HL-60 (cell line): ENCODE measurements around the gene SPATA32.

Source experiments
- DNase-seq, 2 experiments: peaks; one replicate each; pipeline ENCODE4 v3.0.0-alpha.2; 2010 to 2020; ENCODE audit warnings: low read depth in 1 of 2, low spot score in 1 of 2
- H3K27ac ChIP-seq: fragments of 250-450 bp; sonication (Bioruptor Pico); replicated peaks from 2 replicates; pipeline ENCODE4 v1.5.1; 2020; ENCODE audit warnings: mild to moderate bottlenecking, moderate library complexity
- H3K27me3 ChIP-seq: fragments of 250-450 bp; sonication (Bioruptor Pico); 2 replicates; pipeline ENCODE4 v1.5.1; 2021; ENCODE audit warnings: mild to moderate bottlenecking, moderate library complexity; ENCODE audit not compliant: insufficient read depth, poor library complexity, severe bottlenecking
- H3K4me3 ChIP-seq: replicated peaks from 2 replicates; pipeline ENCODE4 v1.5.1; 2011; ENCODE audit warnings: mild to moderate bottlenecking, control low read depth, low read length; ENCODE audit not compliant: insufficient read depth
- GABPA ChIP-seq: IDR thresholded peaks from 2 replicates; pipeline ENCODE4 v1.6.1; 2012; ENCODE audit warnings: low read depth
- POLR2AphosphoS5 ChIP-seq: IDR thresholded peaks from 2 replicates; pipeline ENCODE4 v1.6.1; 2012; ENCODE audit warnings: low read depth
- SPI1 ChIP-seq: IDR thresholded peaks from 2 replicates; pipeline ENCODE4 v1.6.1; 2012; ENCODE audit warnings: low read depth, mild to moderate bottlenecking, borderline replicate concordance
- TF ChIP-seq, protein P1 (sequence below): IDR thresholded peaks from one replicate; pipeline ENCODE4 v1.5.1; 2011; ENCODE audit warnings: low read length, control low read depth, inconsistent platforms; ENCODE audit not compliant: insufficient read depth
- TF ChIP-seq, protein P2 (sequence below): IDR thresholded peaks from 2 replicates; pipeline ENCODE4 v1.6.1; 2012; ENCODE audit warnings: low read depth; ENCODE audit not compliant: insufficient replicate concordance

SPATA32 gene

DNA sequence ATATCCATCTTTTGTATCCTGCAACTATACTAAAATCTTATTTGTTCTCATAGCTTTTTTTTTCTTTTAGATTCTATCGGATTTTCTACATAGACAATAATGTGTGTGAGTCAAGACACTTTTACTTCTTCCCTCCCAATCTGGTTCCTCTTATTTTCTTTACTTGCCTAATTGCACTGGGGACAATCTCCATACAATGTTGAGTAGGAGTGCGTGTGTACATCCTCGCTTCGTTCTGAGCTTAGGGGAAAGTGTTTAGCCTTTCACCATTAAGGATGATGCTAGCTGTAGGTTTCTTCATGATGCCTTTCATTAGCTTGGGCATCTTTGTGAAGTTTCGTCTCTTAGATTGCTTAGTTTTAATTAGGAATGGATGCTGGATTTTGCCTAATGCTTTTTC is 2.9 kb downstream of the SPATA32 start:
- Histone ChIP-seq H3K27me3 (no peaks in the 10 kb centered on the region), H3K4me3 (no peak overlapping the region), H3K27ac (no peak overlapping the region)
- TF ChIP-seq, protein P1, sequence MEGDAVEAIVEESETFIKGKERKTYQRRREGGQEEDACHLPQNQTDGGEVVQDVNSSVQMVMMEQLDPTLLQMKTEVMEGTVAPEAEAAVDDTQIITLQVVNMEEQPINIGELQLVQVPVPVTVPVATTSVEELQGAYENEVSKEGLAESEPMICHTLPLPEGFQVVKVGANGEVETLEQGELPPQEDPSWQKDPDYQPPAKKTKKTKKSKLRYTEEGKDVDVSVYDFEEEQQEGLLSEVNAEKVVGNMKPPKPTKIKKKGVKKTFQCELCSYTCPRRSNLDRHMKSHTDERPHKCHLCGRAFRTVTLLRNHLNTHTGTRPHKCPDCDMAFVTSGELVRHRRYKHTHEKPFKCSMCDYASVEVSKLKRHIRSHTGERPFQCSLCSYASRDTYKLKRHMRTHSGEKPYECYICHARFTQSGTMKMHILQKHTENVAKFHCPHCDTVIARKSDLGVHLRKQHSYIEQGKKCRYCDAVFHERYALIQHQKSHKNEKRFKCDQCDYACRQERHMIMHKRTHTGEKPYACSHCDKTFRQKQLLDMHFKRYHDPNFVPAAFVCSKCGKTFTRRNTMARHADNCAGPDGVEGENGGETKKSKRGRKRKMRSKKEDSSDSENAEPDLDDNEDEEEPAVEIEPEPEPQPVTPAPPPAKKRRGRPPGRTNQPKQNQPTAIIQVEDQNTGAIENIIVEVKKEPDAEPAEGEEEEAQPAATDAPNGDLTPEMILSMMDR = no peak
- TF ChIP-seq, protein P2, sequence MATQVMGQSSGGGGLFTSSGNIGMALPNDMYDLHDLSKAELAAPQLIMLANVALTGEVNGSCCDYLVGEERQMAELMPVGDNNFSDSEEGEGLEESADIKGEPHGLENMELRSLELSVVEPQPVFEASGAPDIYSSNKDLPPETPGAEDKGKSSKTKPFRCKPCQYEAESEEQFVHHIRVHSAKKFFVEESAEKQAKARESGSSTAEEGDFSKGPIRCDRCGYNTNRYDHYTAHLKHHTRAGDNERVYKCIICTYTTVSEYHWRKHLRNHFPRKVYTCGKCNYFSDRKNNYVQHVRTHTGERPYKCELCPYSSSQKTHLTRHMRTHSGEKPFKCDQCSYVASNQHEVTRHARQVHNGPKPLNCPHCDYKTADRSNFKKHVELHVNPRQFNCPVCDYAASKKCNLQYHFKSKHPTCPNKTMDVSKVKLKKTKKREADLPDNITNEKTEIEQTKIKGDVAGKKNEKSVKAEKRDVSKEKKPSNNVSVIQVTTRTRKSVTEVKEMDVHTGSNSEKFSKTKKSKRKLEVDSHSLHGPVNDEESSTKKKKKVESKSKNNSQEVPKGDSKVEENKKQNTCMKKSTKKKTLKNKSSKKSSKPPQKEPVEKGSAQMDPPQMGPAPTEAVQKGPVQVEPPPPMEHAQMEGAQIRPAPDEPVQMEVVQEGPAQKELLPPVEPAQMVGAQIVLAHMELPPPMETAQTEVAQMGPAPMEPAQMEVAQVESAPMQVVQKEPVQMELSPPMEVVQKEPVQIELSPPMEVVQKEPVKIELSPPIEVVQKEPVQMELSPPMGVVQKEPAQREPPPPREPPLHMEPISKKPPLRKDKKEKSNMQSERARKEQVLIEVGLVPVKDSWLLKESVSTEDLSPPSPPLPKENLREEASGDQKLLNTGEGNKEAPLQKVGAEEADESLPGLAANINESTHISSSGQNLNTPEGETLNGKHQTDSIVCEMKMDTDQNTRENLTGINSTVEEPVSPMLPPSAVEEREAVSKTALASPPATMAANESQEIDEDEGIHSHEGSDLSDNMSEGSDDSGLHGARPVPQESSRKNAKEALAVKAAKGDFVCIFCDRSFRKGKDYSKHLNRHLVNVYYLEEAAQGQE = no peak
- TF ChIP-seq GABPA = no peak
- no peak for TF ChIP-seq SPI1
- TF ChIP-seq POLR2AphosphoS5 = no peak
- DNase-seq = peak in 1 of 2 experiments; percentile 25

DNA sequence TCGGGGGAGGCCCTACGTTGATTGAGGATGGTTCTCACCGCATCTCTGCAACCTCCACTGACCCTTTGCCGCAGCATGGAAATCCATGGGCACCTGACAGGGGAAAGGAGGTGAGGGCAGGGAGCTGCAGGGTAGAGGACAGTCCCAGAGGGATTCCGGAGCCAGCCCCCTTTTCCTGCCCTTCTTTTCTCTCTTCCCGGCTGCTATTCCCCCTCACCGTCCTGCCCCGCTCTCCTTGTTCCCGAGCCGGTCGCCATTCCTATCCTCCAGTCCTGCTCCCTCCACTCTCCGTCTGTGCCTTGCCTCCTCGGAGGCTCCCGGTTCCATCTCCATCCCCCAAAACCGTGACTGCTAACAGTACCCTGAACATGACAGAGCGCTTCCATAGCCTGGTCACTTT is 4.8 kb downstream of the SPATA32 start:
- Histone ChIP-seq H3K27ac (no peak overlapping the region), H3K27me3 (no peaks in the 10 kb centered on the region), H3K4me3 (no peak overlapping the region)
- TF ChIP-seq GABPA = no peak
- TF ChIP-seq POLR2AphosphoS5 = no peak
- TF ChIP-seq, protein P2 = no peak
- no peak for TF ChIP-seq SPI1
- TF ChIP-seq, protein P1 = no peak
- no peak for DNase-seq

DNA sequence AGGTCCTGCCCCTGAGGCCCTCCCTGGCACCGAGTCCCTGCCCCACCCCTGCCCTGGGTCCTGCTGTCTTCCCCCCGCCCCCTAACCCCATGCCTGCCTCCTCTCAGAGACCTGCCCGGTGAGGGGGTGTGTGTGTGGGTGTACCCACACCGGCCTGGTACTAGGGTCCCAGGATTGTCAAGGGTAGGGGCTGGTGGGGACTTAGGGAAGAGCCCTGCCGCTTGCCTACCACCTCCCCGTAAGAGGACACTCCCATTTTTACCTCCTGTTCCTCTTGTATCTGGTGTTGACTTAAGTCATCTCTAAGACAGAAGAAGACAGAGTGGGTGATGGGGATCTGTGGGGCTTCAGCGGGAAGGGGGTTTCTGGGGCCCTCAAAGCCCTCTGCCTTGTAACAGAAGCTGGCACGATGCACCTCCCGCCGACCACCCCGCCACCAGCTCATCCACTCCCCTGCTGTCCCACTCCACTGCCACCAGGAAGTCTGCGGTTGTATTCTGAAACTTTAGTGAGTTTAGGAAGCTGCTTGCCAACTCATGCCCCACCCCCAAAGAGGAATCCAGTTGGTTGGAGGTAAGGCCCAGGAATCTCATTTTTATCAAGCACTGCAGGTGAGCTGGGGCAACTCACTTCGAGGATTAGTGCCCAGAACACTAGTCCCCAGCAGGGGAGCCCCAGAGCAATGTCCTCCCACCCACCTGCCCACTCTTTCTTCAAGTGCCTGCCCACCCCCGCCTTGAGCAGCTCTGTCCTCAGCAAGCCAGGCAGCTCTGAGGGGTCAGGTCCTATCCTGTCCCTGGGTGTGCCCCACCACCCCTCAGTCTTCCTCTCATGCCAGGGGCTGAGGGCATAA is 5.6 kb downstream of the SPATA32 start:
- no peaks in the 10 kb centered on the region for H3K27me3 ChIP-seq
- peak in 1 of 2 experiments; percentile 36 for DNase-seq
- TF ChIP-seq SPI1 (no peak), GABPA (no peak), POLR2AphosphoS5 (no peak)
- TF ChIP-seq, protein P1 = no peak
- TF ChIP-seq, protein P2 = no peak
- H3K27ac ChIP-seq = no peak overlapping the region
- no peak overlapping the region for H3K4me3 ChIP-seq
